NCI-H1436 (cell line): ENCODE results near the gene BOD1.

ENCODE experiments used
- DNase-seq: peaks from one replicate; lab custom pipeline; 2025; lab: John Stamatoyannopoulos, UW

BOD1 gene

GRCh38 chr5:173616577-173617118 lies at the start of gene BOD1:
Gene BOD1 (minus strand): TSS chr5:173616650. CDS start chr5:173616436, 214 bp downstream.
- DNase-seq = peak; percentile 86

GRCh38 chr5:173665326-173665725 lies 48.9 kb upstream of the BOD1 start:
- DNase-seq = no peak

- no peak for DNase-seq
Observed at GRCh38 chr5:173664154-173664526, 47.7 kb upstream of the BOD1 start.

GRCh38 chr5:173663352-173664153 lies 47.1 kb upstream of the BOD1 start:
- DNase-seq = no peak

GRCh38 chr5:173662581-173663351 lies 46.3 kb upstream of the BOD1 start:
- no peak for DNase-seq

GRCh38 chr5:173660481-173661280 lies 44.2 kb upstream of the BOD1 start:
- DNase-seq = no peak

GRCh38 chr5:173659423-173659822 lies 43.0 kb upstream of the BOD1 start:
- no peak for DNase-seq

GRCh38 chr5:173657741-173658356 lies 41.4 kb upstream of the BOD1 start:
- no peak for DNase-seq

- DNase-seq = no peak
Observed at GRCh38 chr5:173655196-173655797, 38.8 kb upstream of the BOD1 start.

GRCh38 chr5:173653822-173654523 lies 37.5 kb upstream of the BOD1 start:
- no peak for DNase-seq

GRCh38 chr5:173648308-173648866 lies 31.9 kb upstream of the BOD1 start:
- DNase-seq = no peak

GRCh38 chr5:173646692-173647091 lies 30.2 kb upstream of the BOD1 start:
- no peak for DNase-seq

- no peak for DNase-seq
Observed at GRCh38 chr5:173645890-173646574, 29.6 kb upstream of the BOD1 start.

GRCh38 chr5:173645437-173645807 lies 29.0 kb upstream of the BOD1 start:
- no peak for DNase-seq

- no peak for DNase-seq
Observed at GRCh38 chr5:173644673-173645436, 28.4 kb upstream of the BOD1 start.

- DNase-seq = peak; percentile 69
Observed at GRCh38 chr5:173643964-173644363, 27.5 kb upstream of the BOD1 start.

- DNase-seq = no peak
Observed at GRCh38 chr5:173642895-173643481, 26.5 kb upstream of the BOD1 start.

GRCh38 chr5:173642191-173642816 lies 25.9 kb upstream of the BOD1 start:
- DNase-seq = no peak
